Endothelial cell of umbilical vein (primary cell): ENCODE data around the gene CITED2. TPM values are rescaled to one million over a fixed set of nuclear protein-coding genes. Genes with fewer than 3 reads are reported as not detected.

Experiments used
- BruUV-seq: library from RNA; stranded (reverse); fragments of 400-500 nt; replicated peaks from 2 replicates; lab custom pipeline; 2021; lab: Mats Ljungman, UMichigan
- CTCF ChIA-PET: fragments of 300-600, 350-600 bp; sonication (Branson Sonifier 250); formaldehyde crosslinking; loops from one replicate; lab custom pipeline; 2021; ENCODE audit warnings: antibody characterized with exemption, inconsistent platforms; lab: Charles Lee
- POLR2A ChIA-PET: fragments of 300-600, 350-600 bp; sonication (Branson Sonifier 250); formaldehyde crosslinking; loops from one replicate; lab custom pipeline; 2021; ENCODE audit warnings: antibody characterized with exemption, inconsistent platforms; lab: Charles Lee
- DNase-seq: peaks from one replicate; pipeline ENCODE4 v3.0.0-alpha.2; 2011; ENCODE audit warnings: low read depth, low spot score
- FAIRE-seq: peaks from 2 replicates; lab custom pipeline; 2011; peaks lifted over from hg19 to GRCh38; lab: Jason Lieb, UNC
- H2AFZ ChIP-seq: 2 replicates; pipeline ENCODE4 v1.6.0; 2012; ENCODE audit warnings: low read depth, low read length, control low read depth, inconsistent platforms
- H3K27ac ChIP-seq: 2 replicates; pipeline ENCODE4 v1.5.1; 2011; ENCODE audit warnings: low read depth, mild to moderate bottlenecking, control low read depth, low read length, moderate library complexity; ENCODE audit not compliant: insufficient read depth
- H3K27me3 ChIP-seq, 2 experiments: 2 replicates each; pipeline versions ENCODE4 v1.6.0 to v1.6.1; 2011; ENCODE audit warnings: low read length in 2 of 2, mixed read lengths in 1 of 2; ENCODE audit not compliant: control insufficient read depth in 2 of 2, insufficient read depth in 2 of 2
- H3K36me3 ChIP-seq, 2 experiments: 2 replicates in 1 of 2; 3 replicates in 1 of 2; pipeline ENCODE4 v1.5.1; 2011; ENCODE audit warnings: low read length in 2 of 2, mild to moderate bottlenecking in 1 of 2, moderate library complexity in 1 of 2; ENCODE audit not compliant: control insufficient read depth in 2 of 2, insufficient read depth in 2 of 2; ENCODE audit errors: extremely low read depth in 1 of 2
- H3K4me1 ChIP-seq: 3 replicates; pipeline ENCODE4 v1.5.1; 2011; ENCODE audit warnings: mild to moderate bottlenecking, low read length; ENCODE audit not compliant: control insufficient read depth, insufficient read depth; ENCODE audit errors: extremely low read depth
- H3K4me2 ChIP-seq: 2 replicates; pipeline ENCODE4 v1.6.1; 2011; ENCODE audit warnings: low read length, control low read depth, mixed read lengths; ENCODE audit not compliant: insufficient read depth
- H3K4me3 ChIP-seq, 3 experiments: fragments of 200-600 bp in 1 of 3; sonication (generic), shearing (Covaris generic) in 1 of 3; replicated peaks in 1 of 3; 2 replicates each; pipeline ENCODE4 v1.5.1; 2011 to 2016; ENCODE audit warnings: control low read depth in 3 of 3, low read length in 3 of 3, mild to moderate bottlenecking in 2 of 3, inconsistent platforms in 1 of 3, low read depth in 1 of 3, moderate library complexity in 1 of 3; ENCODE audit not compliant: insufficient read depth in 1 of 3
- H3K79me2 ChIP-seq: 2 replicates; pipeline ENCODE4 v1.6.0; 2012; ENCODE audit warnings: low read length, inconsistent platforms; ENCODE audit not compliant: control insufficient read depth, insufficient read depth
- H3K9ac ChIP-seq: replicated peaks from 2 replicates; pipeline ENCODE3; 2011; ENCODE audit warnings: low read length, control low read depth; ENCODE audit not compliant: insufficient read depth; ENCODE audit errors: extremely low read depth
- H3K9me1 ChIP-seq: replicated peaks from 3 replicates; pipeline ENCODE4 v1.6.0; 2011; ENCODE audit warnings: mild to moderate bottlenecking, low read length; ENCODE audit not compliant: control insufficient read depth, insufficient read depth; ENCODE audit errors: extremely low read depth
- H3K9me3 ChIP-seq: replicated peaks from 2 replicates; pipeline ENCODE4 v1.5.1; 2012; ENCODE audit warnings: low read length, inconsistent platforms; ENCODE audit not compliant: control insufficient read depth, insufficient read depth
- H4K20me1 ChIP-seq: replicated peaks from 2 replicates; pipeline ENCODE3; 2011; ENCODE audit warnings: mild to moderate bottlenecking, low read length; ENCODE audit not compliant: control insufficient read depth, insufficient read depth; ENCODE audit errors: extremely low read depth
- CTCF ChIP-seq, 2 donors: IDR thresholded peaks; 1 replicate in 1 of 2; 2 replicates in 1 of 2; pipeline ENCODE4 v1.5.1; 2011; ENCODE audit warnings: low read length in 2 of 2, mild to moderate bottlenecking in 2 of 2, moderate library complexity in 2 of 2, control low read depth in 1 of 2, inconsistent platforms in 1 of 2, low read depth in 1 of 2; ENCODE audit not compliant: insufficient read depth in 1 of 2; ENCODE audit errors: extremely low read depth in 1 of 2
- EZH2 ChIP-seq: IDR thresholded peaks from 2 replicates; pipeline ENCODE4 v1.6.1; 2012; ENCODE audit warnings: borderline replicate concordance, low read depth, mild to moderate bottlenecking, moderate library complexity, low read length, inconsistent platforms; ENCODE audit not compliant: severe bottlenecking
- FOS ChIP-seq: IDR thresholded peaks from 2 replicates; pipeline ENCODE4 v1.6.1; 2011; ENCODE audit warnings: mild to moderate bottlenecking, low read length, moderate library complexity, borderline replicate concordance; ENCODE audit not compliant: insufficient read depth
- GATA2 ChIP-seq: IDR thresholded peaks from 2 replicates; pipeline ENCODE4 v1.7.0; 2011; ENCODE audit warnings: low read depth, mild to moderate bottlenecking, moderate library complexity, mixed read lengths, low read length; ENCODE audit not compliant: insufficient read length, insufficient read depth
- JUN ChIP-seq: IDR thresholded peaks from 2 replicates; pipeline ENCODE4 v1.6.1; 2011; ENCODE audit warnings: borderline replicate concordance, low read depth; ENCODE audit not compliant: insufficient read length, insufficient read depth
- MAX ChIP-seq: IDR thresholded peaks from 2 replicates; pipeline ENCODE4 v1.6.1; 2011; ENCODE audit not compliant: insufficient read depth, insufficient read length
- MYC ChIP-seq: IDR thresholded peaks from one replicate; pipeline ENCODE4 v1.6.1; 2011; ENCODE audit warnings: mild to moderate bottlenecking, low read depth, low read length
- POLR2A ChIP-seq: IDR thresholded peaks from 2 replicates; pipeline ENCODE4 v1.6.1; 2012; ENCODE audit warnings: low read depth, mild to moderate bottlenecking, control low read depth, low read length
- POLR2AphosphoS5 ChIP-seq: IDR thresholded peaks from 2 replicates; pipeline ENCODE4 v1.6.1; 2012; ENCODE audit warnings: low read depth, mild to moderate bottlenecking, control low read depth, low read length, moderate library complexity; ENCODE audit not compliant: insufficient read depth
- dilution Hi-C: fragments of 300-500 bp; cut with MboI; formaldehyde crosslinking; loops from one replicate; pipeline ENCODE4 v1.15.0; 2019; ENCODE audit warnings: low sequenced_read_pairs; ENCODE audit not compliant: extremely low pct_ligation_motif_present
- intact Hi-C: fragments of 100-400 bp; cut with micrococcal nuclease; formaldehyde crosslinking; loops from one replicate; pipeline ENCODE4 v1.10.0; 2022
- polyA plus RNA-seq, 4 experiments: library from polyadenylated mRNA; depleted of rRNA in 3 of 4; stranded (reverse) in 3 of 4; unstranded in 1 of 4; fragments of >200 nt; gene quantifications; 2 replicates each; pipeline versions ENCODE4 v1.2.1 to v1.2.3, GENCODE V29; 2011 to 2012; ENCODE audit warnings: missing spikeins in 1 of 4
- total RNA-seq: library from RNA; stranded (reverse); gene quantifications from 2 replicates; pipeline ENCODE4 v1.2.3, GENCODE V29; 2021

The CITED2 gene
- total and polyA plus RNA-seq, 2 donors (not counting 3 experiments of a cell fraction or from before 2014, with no cell fraction given): 81.1 to 85.7 TPM

GRCh38 chr6:139344186-139344963 lies 30.1 kb downstream of the CITED2 start:
- Histone ChIP-seq H4K20me1 (no peaks in the 10 kb centered on the region), H3K4me2 (no peak overlapping the region), H3K9ac (no peak overlapping the region), H3K9me3 (no peaks in the 10 kb centered on the region), H3K4me1 (no peaks in the 10 kb centered on the region), H3K79me2 (no peaks in the 10 kb centered on the region), H2AFZ (no peak overlapping the region), H3K36me3 (no peaks in the 10 kb centered on the region), H3K27ac (no peak overlapping the region), H3K27me3 (peaks cover 0 to 4% of the 10 kb centered on the region in 2 experiments), H3K9me1 (no peaks in the 10 kb centered on the region), H3K4me3 (no peak overlapping the region)
- CTCF ChIA-PET: interaction anchor here (1.1 to 1.2 kb wide), 2 partner anchors 20 to 125 kb away, joined by 3 to 4 read pairs; no protein-coding TSS in a partner anchor
- FAIRE-seq (no peak), DNase-seq (no peak)
- BruUV-seq: no TSS peak
- POLR2A ChIA-PET: no interaction called here
- TF ChIP-seq POLR2AphosphoS5 (no peak), FOS (no peak), JUN (no peak), CTCF (IDR thresholded peaks at IDR 0.05; ENCODE audit: extremely low read depth in 1 of 2, insufficient read depth in 1 of 2, low read depth in 1 of 2, low read length in 2 of 2) (no peak), MYC (no peak), EZH2 (no peak), POLR2A (no peak), GATA2 (no peak), MAX (no peak)
- dilution Hi-C loops: no loop called here
- intact Hi-C loops: no loop called here
